ENCODE data around the gene ZNF135. TPM values are rescaled to one million over a fixed set of nuclear protein-coding genes. Genes with fewer than 3 reads are reported as not detected.

Gene ZNF135
- total RNA-seq, 2 donors from 2014 or later = 9.3 to 12.0 TPM

DNA sequence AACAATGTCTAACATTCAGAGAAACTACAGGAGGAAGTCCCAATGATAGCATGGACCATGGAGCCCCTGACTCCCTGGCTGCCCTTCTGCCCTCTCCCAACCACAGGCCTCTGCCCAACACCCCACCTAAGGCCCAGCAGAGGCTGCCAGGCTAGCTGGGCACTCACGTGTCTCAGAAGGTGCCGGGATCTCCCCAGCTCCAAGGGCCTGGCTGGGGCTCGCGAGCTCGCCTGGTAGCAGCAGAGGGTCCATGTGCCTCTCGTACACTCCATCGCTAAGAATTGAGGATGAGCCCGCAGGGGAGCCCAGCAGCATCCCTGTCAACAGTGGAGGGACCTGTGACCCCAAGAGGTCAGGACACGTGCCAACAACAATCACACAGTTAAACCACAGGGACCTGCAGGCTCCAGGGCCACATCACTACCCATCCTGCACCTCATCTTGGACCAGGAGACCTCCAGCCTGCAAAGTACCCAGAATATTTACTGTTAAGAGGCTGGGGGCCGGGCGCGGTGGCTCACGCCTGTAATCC is 29.5 kb downstream of the ZNF135 start:
- Histone ChIP-seq H3K27ac (ENCODE audit: low read depth, low read length) (no peak overlapping the region), H3K4me3 (ENCODE audit: low read length) (no peak overlapping the region), H3K27me3 (ENCODE audit: control insufficient read depth, insufficient read depth, low read length, poor library complexity, severe bottlenecking) (no peaks in the 10 kb centered on the region), H3K9ac (ENCODE audit: extremely low read depth, low read length, poor library complexity, severe bottlenecking) (no peak overlapping the region), H3K36me3 (ENCODE audit: control insufficient read depth, insufficient read depth, low read length) (peaks cover 44% of the 10 kb centered on the region), H3K4me1 (ENCODE audit: control insufficient read depth, insufficient read depth, low read length) (no peaks in the 10 kb centered on the region), H3K9me3 (ENCODE audit: control insufficient read depth, low read length) (peaks cover 25% of the 10 kb centered on the region)
- peaks cover 65% of the 10 kb centered on the region for H3K36me3 Mint-ChIP-seq (ENCODE audit: low read depth)
- TF ChIP-seq, protein P1, sequence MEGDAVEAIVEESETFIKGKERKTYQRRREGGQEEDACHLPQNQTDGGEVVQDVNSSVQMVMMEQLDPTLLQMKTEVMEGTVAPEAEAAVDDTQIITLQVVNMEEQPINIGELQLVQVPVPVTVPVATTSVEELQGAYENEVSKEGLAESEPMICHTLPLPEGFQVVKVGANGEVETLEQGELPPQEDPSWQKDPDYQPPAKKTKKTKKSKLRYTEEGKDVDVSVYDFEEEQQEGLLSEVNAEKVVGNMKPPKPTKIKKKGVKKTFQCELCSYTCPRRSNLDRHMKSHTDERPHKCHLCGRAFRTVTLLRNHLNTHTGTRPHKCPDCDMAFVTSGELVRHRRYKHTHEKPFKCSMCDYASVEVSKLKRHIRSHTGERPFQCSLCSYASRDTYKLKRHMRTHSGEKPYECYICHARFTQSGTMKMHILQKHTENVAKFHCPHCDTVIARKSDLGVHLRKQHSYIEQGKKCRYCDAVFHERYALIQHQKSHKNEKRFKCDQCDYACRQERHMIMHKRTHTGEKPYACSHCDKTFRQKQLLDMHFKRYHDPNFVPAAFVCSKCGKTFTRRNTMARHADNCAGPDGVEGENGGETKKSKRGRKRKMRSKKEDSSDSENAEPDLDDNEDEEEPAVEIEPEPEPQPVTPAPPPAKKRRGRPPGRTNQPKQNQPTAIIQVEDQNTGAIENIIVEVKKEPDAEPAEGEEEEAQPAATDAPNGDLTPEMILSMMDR (conservative IDR thresholded peaks at IDR 0.05) = no peak
- peaks cover 13% of the 10 kb centered on the region for H3K9me3 Mint-ChIP-seq
- DNase-seq = no peak
- 95 to 100% methylated on average over 5 to 9 of the region's 13 CpGs for WGBS, 2 experiments (ENCODE audit: insufficient coverage in 1 of 2, insufficient read length in 1 of 2)
- H3K27me3 Mint-ChIP-seq (ENCODE audit: insufficient read depth) = no peaks in the 10 kb centered on the region
- no peak overlapping the region for H3K4me3 Mint-ChIP-seq
- H3K4me1 Mint-ChIP-seq = no peaks in the 10 kb centered on the region
- no peak overlapping the region for H3K27ac Mint-ChIP-seq

DNA sequence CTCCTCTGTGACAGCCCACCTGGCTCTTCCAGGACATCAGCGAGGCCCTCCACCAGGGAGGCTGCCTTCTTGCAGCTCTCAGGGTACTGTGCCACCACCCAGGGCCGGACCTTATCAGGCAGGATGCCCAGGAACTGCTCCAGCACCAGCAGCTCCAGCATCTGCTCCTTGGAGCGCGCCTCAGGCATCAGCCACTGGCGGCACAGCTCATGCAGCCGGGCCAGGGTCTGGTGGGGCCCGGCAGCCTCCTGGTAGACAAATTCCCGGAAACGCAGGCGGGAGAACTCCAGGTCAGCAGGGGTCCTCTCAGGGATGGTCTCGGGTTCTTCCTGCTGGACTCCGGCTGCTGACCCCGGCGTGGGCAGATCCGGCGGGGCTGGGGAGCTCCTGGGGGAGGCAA is 30.8 kb downstream of the ZNF135 start:
- H3K27me3 Mint-ChIP-seq (ENCODE audit: insufficient read depth) = no peaks in the 10 kb centered on the region
- H3K27ac Mint-ChIP-seq = no peak overlapping the region
- 96 to 97% methylated on average over 9 to 16 of the region's 16 CpGs for WGBS, 2 experiments (ENCODE audit: insufficient coverage in 1 of 2, insufficient read length in 1 of 2)
- Histone ChIP-seq H3K4me3 (ENCODE audit: low read length) (no peak overlapping the region), H3K36me3 (ENCODE audit: control insufficient read depth, insufficient read depth, low read length) (peaks cover 33% of the 10 kb centered on the region), H3K9me3 (ENCODE audit: control insufficient read depth, low read length) (peaks cover 25% of the 10 kb centered on the region), H3K27me3 (ENCODE audit: control insufficient read depth, insufficient read depth, low read length, poor library complexity, severe bottlenecking) (no peaks in the 10 kb centered on the region), H3K4me1 (ENCODE audit: control insufficient read depth, insufficient read depth, low read length) (no peaks in the 10 kb centered on the region), H3K9ac (ENCODE audit: extremely low read depth, low read length, poor library complexity, severe bottlenecking) (no peak overlapping the region), H3K27ac (ENCODE audit: low read depth, low read length) (no peak overlapping the region)
- peaks cover 62% of the 10 kb centered on the region for H3K36me3 Mint-ChIP-seq (ENCODE audit: low read depth)
- peaks cover 5% of the 10 kb centered on the region for H3K9me3 Mint-ChIP-seq
- DNase-seq = no peak
- H3K4me1 Mint-ChIP-seq = no peaks in the 10 kb centered on the region
- TF ChIP-seq, protein P1 (conservative IDR thresholded peaks at IDR 0.05) = no peak
- no peak overlapping the region for H3K4me3 Mint-ChIP-seq

DNA sequence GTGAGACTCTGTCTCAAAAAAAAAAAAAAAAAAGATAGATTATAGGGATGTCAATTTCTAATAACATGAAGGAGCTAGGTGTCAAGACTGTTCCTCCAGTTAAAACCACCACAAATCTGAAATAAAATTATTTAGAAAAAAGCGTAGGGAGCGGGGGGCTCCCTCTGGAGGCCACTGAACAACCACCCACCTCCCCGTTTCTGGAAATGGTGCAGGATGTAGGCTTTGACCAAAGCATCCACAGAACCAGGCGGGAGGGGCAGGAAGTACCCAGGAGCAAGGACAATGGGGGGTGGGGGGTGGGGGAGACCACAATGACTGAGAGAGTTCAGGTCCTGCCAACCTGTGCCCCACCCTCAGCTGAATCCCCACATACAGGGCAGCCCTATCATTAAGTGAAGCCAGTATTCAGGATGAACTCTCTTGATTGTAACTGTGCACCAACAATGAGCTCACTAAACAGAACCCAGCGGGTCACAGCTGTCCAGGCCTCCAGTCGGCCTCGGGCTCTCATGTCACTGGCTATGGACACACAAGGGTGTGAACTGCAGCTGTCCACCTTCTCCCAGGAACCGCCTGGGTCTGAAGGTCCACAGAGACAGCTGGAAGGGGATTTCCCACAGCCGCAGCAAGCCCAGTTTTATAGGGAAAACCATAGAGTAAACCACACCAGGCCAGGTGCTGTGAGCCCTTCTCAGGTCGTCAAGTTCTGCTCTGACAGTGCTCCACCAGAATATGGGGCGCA is 32.3 kb downstream of the ZNF135 start:
- WGBS, 2 experiments (ENCODE audit: insufficient coverage in 1 of 2, insufficient read length in 1 of 2) = 92 to 97% methylated on average over 6 to 11 of the region's 11 CpGs
- Histone ChIP-seq H3K27me3 (ENCODE audit: control insufficient read depth, insufficient read depth, low read length, poor library complexity, severe bottlenecking) (no peaks in the 10 kb centered on the region), H3K9me3 (ENCODE audit: control insufficient read depth, low read length) (peaks cover 40% of the 10 kb centered on the region), H3K4me1 (ENCODE audit: control insufficient read depth, insufficient read depth, low read length) (no peaks in the 10 kb centered on the region), H3K9ac (ENCODE audit: extremely low read depth, low read length, poor library complexity, severe bottlenecking) (no peak overlapping the region), H3K27ac (ENCODE audit: low read depth, low read length) (no peak overlapping the region), H3K36me3 (ENCODE audit: control insufficient read depth, insufficient read depth, low read length) (peaks cover 40% of the 10 kb centered on the region), H3K4me3 (ENCODE audit: low read length) (no peak overlapping the region)
- no peak for DNase-seq
- Mint-ChIP-seq H3K4me1 (no peaks in the 10 kb centered on the region), H3K27me3 (ENCODE audit: insufficient read depth) (no peaks in the 10 kb centered on the region), H3K27ac (no peak overlapping the region), H3K36me3 (ENCODE audit: low read depth) (peaks cover 58% of the 10 kb centered on the region), H3K9me3 (peaks cover 5% of the 10 kb centered on the region), H3K4me3 (no peak overlapping the region)
- TF ChIP-seq, protein P1 (conservative IDR thresholded peaks at IDR 0.05) = peak; percentile 29

All from endodermal cell (in vitro differentiated cells).